ENCODE measurements around the gene GUCY1A2.
A peak's percentile ranks its signal among the peaks of the same experiment; 100 is the strongest.

Gene GUCY1A2

GRCh38 chr11:106717222-106717621 is 301.1 kb downstream of the GUCY1A2 start:
- Histone ChIP-seq H3K9me3 (ENCODE audit: severe bottlenecking) (no peaks in the 10 kb centered on the region), H3K4me3 (ENCODE audit: severe bottlenecking) (no peak overlapping the region), H3K4me1 (ENCODE audit: insufficient read depth, poor library complexity, severe bottlenecking) (no peaks in the 10 kb centered on the region), H3K27ac (ENCODE audit: poor library complexity, severe bottlenecking) (no peak overlapping the region), H3K27me3 (ENCODE audit: insufficient read depth, poor library complexity, severe bottlenecking) (no peaks in the 10 kb centered on the region), H3K36me3 (ENCODE audit: low read depth) (no peaks in the 10 kb centered on the region)
- no peak for ATAC-seq (ENCODE audit: low read depth)
- TF ChIP-seq CTCF (IDR thresholded peaks at IDR 0.05; ENCODE audit: poor library complexity, severe bottlenecking) = no peak
- DNase-seq (ENCODE audit: low spot score) = no peak

- Histone ChIP-seq H3K4me3 (ENCODE audit: severe bottlenecking) (no peak overlapping the region), H3K36me3 (ENCODE audit: low read depth) (no peaks in the 10 kb centered on the region), H3K27me3 (ENCODE audit: insufficient read depth, poor library complexity, severe bottlenecking) (no peaks in the 10 kb centered on the region), H3K4me1 (ENCODE audit: insufficient read depth, poor library complexity, severe bottlenecking) (no peaks in the 10 kb centered on the region), H3K27ac (ENCODE audit: poor library complexity, severe bottlenecking) (no peak overlapping the region), H3K9me3 (ENCODE audit: severe bottlenecking) (no peaks in the 10 kb centered on the region)
- no peak for ATAC-seq (ENCODE audit: low read depth)
- DNase-seq (ENCODE audit: low spot score) = no peak
- TF ChIP-seq CTCF (IDR thresholded peaks at IDR 0.05; ENCODE audit: poor library complexity, severe bottlenecking) = no peak
These were observed 304.1 kb downstream of the GUCY1A2 start for GRCh38 chr11:106714199-106714598.

GRCh38 chr11:106708348-106708747 is 309.9 kb downstream of the GUCY1A2 start:
- Histone ChIP-seq H3K36me3 (ENCODE audit: low read depth) (no peaks in the 10 kb centered on the region), H3K4me3 (ENCODE audit: severe bottlenecking) (no peak overlapping the region), H3K27ac (ENCODE audit: poor library complexity, severe bottlenecking) (no peak overlapping the region), H3K9me3 (ENCODE audit: severe bottlenecking) (no peaks in the 10 kb centered on the region), H3K27me3 (ENCODE audit: insufficient read depth, poor library complexity, severe bottlenecking) (no peaks in the 10 kb centered on the region), H3K4me1 (ENCODE audit: insufficient read depth, poor library complexity, severe bottlenecking) (peaks cover 7% of the 10 kb centered on the region)
- ATAC-seq (ENCODE audit: low read depth) = no peak
- no peak for TF ChIP-seq CTCF (IDR thresholded peaks at IDR 0.05; ENCODE audit: poor library complexity, severe bottlenecking)
- no peak for DNase-seq (ENCODE audit: low spot score)

- H3K27ac ChIP-seq (ENCODE audit: poor library complexity, severe bottlenecking) = no peak overlapping the region
- H3K4me1 ChIP-seq (ENCODE audit: insufficient read depth, poor library complexity, severe bottlenecking) = peaks cover 7% of the 10 kb centered on the region
- H3K36me3 ChIP-seq (ENCODE audit: low read depth) = no peaks in the 10 kb centered on the region
- H3K9me3 ChIP-seq (ENCODE audit: severe bottlenecking) = no peaks in the 10 kb centered on the region
- ATAC-seq (ENCODE audit: low read depth) = peak; percentile 98
- no peak for DNase-seq (ENCODE audit: low spot score)
- TF ChIP-seq CTCF (IDR thresholded peaks at IDR 0.05; ENCODE audit: poor library complexity, severe bottlenecking) = no peak
- H3K4me3 ChIP-seq (ENCODE audit: severe bottlenecking) = no peak overlapping the region
- H3K27me3 ChIP-seq (ENCODE audit: insufficient read depth, poor library complexity, severe bottlenecking) = no peaks in the 10 kb centered on the region
These were observed 311.9 kb downstream of the GUCY1A2 start for GRCh38 chr11:106706355-106706754.

GRCh38 chr11:106702805-106703204 is 315.5 kb downstream of the GUCY1A2 start:
- ATAC-seq (ENCODE audit: low read depth) (no peak), DNase-seq (ENCODE audit: low spot score) (no peak)
- Histone ChIP-seq H3K4me3 (ENCODE audit: severe bottlenecking) (no peak overlapping the region), H3K27ac (ENCODE audit: poor library complexity, severe bottlenecking) (no peak overlapping the region), H3K4me1 (ENCODE audit: insufficient read depth, poor library complexity, severe bottlenecking) (peaks cover 7% of the 10 kb centered on the region), H3K27me3 (ENCODE audit: insufficient read depth, poor library complexity, severe bottlenecking) (no peaks in the 10 kb centered on the region), H3K9me3 (ENCODE audit: severe bottlenecking) (no peaks in the 10 kb centered on the region), H3K36me3 (ENCODE audit: low read depth) (no peaks in the 10 kb centered on the region)
- no peak for TF ChIP-seq CTCF (IDR thresholded peaks at IDR 0.05; ENCODE audit: poor library complexity, severe bottlenecking)

Measured in RWPE2 (cell line).